Fibroblast of mammary gland (primary cell): Measurements from ENCODE around the gene RUNX1.

Source experiments
- DNase-seq: peaks from one replicate; pipeline ENCODE4 v3.0.0-alpha.2; 2010; ENCODE audit warnings: low read depth
- H3K4me3 ChIP-seq: 2 replicates; pipeline ENCODE4 v1.5.1; 2011; ENCODE audit warnings: low read depth, mild to moderate bottlenecking, low read length, moderate library complexity; ENCODE audit not compliant: control insufficient read depth
- TF ChIP-seq, protein P1 (sequence below): conservative IDR thresholded peaks from 2 replicates; pipeline ENCODE4 v1.5.1; 2011; ENCODE audit warnings: low read depth, low read length, inconsistent platforms; ENCODE audit not compliant: control insufficient read depth, insufficient read depth

The RUNX1 gene

DNA sequence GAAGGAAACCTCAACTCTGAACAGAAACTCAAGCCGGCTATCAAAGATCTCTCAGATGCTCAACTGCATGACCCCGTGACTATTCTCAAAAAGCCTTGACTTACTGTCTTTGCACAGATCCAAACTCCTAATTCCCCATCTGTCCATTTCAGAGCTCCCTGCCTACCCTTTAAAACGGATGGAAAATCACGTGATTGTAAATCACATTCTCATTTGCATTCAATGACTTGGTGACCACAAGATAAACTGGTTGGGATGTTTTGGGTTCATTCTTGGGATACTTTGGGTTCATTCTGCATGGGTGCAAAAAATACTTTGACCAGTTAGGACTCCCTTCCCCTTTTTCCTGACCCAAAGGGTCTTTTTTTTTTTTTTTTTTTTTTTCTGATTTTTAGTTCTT is 41.3 kb upstream of the RUNX1 start:
- TF ChIP-seq, protein P1, sequence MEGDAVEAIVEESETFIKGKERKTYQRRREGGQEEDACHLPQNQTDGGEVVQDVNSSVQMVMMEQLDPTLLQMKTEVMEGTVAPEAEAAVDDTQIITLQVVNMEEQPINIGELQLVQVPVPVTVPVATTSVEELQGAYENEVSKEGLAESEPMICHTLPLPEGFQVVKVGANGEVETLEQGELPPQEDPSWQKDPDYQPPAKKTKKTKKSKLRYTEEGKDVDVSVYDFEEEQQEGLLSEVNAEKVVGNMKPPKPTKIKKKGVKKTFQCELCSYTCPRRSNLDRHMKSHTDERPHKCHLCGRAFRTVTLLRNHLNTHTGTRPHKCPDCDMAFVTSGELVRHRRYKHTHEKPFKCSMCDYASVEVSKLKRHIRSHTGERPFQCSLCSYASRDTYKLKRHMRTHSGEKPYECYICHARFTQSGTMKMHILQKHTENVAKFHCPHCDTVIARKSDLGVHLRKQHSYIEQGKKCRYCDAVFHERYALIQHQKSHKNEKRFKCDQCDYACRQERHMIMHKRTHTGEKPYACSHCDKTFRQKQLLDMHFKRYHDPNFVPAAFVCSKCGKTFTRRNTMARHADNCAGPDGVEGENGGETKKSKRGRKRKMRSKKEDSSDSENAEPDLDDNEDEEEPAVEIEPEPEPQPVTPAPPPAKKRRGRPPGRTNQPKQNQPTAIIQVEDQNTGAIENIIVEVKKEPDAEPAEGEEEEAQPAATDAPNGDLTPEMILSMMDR: no peak
- no peak overlapping the region for H3K4me3 ChIP-seq
- DNase-seq: no peak

DNA sequence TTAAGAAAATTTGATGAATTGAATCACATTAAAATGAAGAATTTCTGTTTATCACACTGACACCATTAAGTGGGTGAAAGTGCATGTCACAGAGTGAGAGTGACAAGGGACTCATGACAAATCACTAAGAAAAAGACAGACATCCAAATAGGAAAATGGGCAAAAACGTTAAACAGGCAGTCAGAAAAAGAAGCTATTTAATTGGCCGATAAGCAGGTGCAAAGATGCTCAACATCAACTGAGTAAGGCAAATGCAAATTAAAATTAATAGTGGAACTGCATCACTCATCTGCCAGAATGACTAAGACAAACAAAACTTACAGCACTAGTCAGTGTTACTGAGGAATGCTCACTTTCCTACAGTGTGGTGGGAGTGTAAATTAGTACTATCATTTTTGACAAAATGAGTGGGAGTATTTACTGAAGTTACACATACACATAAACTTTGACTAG is 39.2 kb upstream of the RUNX1 start:
- no peak overlapping the region for H3K4me3 ChIP-seq
- no peak for DNase-seq
- TF ChIP-seq, protein P1: no peak

DNA sequence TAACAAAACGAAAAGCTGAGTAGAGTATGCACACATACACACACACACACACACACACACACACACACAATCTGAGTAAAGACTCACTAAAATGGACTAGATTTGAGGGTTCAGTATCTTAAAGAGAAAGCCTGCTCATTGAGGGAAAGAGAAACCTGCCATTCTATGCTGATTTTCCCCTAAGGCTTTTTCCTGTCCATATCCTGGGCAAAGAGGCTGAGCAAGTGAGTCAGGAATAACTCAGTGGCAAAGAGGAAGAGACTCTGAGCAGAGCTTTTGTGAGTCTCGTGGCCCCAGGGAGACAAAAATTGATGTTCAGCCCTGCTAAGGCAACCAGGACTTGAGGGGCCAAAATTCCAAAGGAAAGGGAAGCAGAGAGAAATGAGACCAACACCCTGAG is 37.3 kb upstream of the RUNX1 start:
- peak; percentile 55 for DNase-seq
- TF ChIP-seq, protein P1: no peak
- H3K4me3 ChIP-seq: no peak overlapping the region

DNA sequence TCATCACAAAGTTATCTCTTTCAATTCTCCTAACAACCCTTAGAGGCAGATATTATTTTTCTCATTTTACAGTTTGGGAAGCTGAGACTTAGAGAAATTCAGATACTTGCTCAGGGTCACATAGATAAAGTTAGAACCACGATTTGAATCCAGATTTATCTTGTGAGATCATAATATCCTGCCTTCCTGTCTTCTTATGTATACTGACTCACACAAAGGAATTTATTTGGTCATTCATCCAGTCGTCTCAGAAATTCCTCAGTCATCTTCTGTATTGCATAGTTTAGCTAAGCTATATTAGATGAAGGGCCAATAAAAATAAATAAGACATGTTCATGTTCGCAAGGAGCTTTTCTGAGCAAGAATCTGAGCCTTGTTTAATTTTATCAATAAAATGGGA is 35.8 kb upstream of the RUNX1 start:
- no peak overlapping the region for H3K4me3 ChIP-seq
- DNase-seq: peak; percentile 90
- TF ChIP-seq, protein P1: no peak

DNA sequence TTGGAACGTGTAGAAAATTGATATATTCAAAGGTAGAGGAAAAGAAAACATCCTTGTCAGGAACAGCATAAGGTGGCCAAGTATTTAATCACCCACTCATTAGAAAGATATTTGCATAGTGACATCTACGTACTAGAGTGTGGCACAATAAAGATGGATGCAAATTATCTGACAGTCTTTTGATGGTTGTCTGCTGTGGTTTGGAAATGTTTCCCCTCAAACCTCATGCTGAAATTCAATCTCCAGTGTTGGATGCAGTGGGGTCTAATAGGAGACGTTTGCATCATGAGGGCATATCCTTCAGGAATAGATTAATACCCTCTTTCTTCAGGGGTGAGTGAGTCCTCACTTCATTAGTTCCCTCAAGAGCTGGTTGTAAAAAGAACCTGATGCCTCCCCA is 34.1 kb upstream of the RUNX1 start:
- no peak overlapping the region for H3K4me3 ChIP-seq
- TF ChIP-seq, protein P1: no peak
- DNase-seq: no peak

DNA sequence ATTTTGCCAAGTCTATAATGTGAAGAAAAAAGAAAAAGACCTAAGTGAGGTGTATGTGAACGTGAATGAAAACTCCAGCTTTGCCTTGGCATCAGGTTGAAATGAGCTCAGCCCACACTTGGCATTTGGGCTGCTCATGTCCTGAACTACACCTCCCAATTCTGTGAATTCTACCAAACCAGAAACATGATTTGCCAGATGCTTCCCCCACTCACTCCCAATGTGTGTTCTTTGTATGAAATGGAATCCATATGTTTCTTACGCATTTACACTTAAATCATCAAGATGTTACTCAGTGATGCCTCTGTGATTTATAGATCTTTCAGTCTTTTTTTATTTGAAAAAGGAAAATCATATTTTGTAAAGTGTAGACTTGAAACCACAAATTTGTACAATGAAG is 32.8 kb upstream of the RUNX1 start:
- TF ChIP-seq, protein P1: no peak
- DNase-seq: peak; percentile 51
- H3K4me3 ChIP-seq: no peak overlapping the region

DNA sequence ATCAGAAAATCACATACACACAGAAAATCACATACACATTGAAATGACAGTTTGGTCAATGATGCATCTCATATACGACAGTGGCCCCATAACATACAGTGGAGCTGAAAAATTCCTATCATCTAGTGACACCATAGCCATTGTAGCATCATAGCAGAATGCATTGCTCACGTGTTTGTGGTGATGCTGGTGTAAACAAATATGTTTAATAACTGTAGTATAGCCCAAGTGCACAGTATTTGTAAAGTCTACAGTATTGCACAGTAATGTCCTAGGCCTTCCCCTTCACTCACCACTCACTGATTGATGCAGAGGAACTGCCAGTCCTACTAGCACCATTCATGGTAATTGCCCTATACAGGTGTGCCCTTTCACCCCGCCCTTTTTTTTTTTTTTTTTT is 30.1 kb upstream of the RUNX1 start:
- H3K4me3 ChIP-seq: no peak overlapping the region
- DNase-seq: no peak
- TF ChIP-seq, protein P1: no peak
